ENCODE results near the gene PDE3A. TPM values are rescaled to one million over a fixed set of nuclear protein-coding genes. Genes with fewer than 3 reads are reported as not detected.

PDE3A gene
- total RNA-seq, 1 donor: 16.2 TPM

DNA sequence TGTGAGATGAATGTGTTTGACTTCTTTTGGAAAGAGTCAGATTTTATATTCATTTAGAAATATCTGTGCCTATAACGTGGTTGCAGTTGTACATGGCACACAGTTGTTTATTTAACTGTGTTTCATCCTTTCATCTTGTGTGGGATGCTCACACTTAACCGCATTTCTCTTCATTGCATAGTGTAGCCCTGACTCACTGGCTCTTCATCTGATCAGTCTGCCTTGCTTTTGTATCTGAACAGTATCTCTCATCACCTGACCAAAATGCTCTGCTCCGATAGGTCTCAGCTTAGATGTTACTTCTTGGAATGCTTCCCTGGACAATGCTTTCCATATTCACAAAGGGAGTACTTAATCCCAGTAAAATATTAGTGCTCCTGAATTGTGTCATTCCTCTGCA lies 83.4 kb downstream of the PDE3A start:
- DNase-seq (ENCODE audit: low read depth): no peak
- TF ChIP-seq, protein P1, sequence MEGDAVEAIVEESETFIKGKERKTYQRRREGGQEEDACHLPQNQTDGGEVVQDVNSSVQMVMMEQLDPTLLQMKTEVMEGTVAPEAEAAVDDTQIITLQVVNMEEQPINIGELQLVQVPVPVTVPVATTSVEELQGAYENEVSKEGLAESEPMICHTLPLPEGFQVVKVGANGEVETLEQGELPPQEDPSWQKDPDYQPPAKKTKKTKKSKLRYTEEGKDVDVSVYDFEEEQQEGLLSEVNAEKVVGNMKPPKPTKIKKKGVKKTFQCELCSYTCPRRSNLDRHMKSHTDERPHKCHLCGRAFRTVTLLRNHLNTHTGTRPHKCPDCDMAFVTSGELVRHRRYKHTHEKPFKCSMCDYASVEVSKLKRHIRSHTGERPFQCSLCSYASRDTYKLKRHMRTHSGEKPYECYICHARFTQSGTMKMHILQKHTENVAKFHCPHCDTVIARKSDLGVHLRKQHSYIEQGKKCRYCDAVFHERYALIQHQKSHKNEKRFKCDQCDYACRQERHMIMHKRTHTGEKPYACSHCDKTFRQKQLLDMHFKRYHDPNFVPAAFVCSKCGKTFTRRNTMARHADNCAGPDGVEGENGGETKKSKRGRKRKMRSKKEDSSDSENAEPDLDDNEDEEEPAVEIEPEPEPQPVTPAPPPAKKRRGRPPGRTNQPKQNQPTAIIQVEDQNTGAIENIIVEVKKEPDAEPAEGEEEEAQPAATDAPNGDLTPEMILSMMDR (IDR thresholded peaks at IDR 0.05; ENCODE audit: insufficient read depth, low read length): no peak
- H3K4me3 ChIP-seq (ENCODE audit: low read depth, low read length): no peak overlapping the region

DNA sequence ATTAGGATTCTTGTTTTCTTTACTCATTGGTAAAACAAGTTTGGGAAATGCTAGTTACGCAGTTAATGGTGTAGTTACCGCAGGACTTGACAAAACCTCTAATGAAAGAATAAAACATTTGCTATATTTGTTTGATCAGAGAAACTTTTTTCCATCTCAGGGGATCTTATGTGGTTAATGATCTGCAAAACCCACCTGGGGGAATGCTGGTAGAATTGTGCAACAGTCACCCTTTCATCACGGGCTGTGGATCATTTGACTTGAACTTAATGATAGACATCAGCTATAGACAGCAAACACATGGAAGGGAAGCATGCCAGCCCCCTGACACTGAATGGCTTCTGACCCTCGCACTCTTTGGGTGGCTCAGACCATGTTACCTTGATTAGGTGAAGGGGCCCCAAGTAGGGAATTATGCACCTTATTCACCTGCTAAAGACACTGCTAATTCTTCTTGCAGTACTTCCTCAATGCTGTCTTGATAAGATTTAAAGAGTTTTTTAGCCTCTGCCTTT lies 84.2 kb downstream of the PDE3A start:
- no peak for DNase-seq (ENCODE audit: low read depth)
- H3K4me3 ChIP-seq (ENCODE audit: low read depth, low read length): no peak overlapping the region
- TF ChIP-seq, protein P1 (IDR thresholded peaks at IDR 0.05; ENCODE audit: insufficient read depth, low read length): no peak

DNA sequence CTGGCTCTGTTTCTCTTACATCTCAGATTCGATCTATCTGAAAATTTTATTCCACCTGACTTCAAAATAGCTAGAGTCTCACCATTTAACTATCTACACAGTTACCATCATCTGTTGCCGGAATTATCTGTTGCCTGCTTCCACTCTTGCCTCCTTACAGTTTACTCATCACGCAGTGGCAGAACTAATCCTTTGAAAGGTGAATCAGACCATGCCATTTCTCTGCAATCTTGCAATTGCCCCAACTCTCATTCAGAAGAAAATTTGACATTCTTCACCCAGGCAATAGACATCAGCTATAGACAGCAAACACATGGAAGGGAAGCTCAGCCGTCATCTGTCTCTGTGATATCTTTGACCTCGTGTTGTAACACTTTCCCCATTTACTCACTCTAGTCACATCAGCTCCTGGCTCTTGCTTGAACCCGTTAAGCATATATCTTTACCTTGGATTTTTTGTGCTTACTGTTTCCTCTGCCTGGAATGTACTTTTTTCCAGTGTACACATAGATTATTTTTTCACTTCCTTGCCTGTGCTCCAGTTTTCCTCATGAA lies 85.5 kb downstream of the PDE3A start:
- TF ChIP-seq, protein P1 (IDR thresholded peaks at IDR 0.05; ENCODE audit: insufficient read depth, low read length): no peak
- DNase-seq (ENCODE audit: low read depth): no peak

DNA sequence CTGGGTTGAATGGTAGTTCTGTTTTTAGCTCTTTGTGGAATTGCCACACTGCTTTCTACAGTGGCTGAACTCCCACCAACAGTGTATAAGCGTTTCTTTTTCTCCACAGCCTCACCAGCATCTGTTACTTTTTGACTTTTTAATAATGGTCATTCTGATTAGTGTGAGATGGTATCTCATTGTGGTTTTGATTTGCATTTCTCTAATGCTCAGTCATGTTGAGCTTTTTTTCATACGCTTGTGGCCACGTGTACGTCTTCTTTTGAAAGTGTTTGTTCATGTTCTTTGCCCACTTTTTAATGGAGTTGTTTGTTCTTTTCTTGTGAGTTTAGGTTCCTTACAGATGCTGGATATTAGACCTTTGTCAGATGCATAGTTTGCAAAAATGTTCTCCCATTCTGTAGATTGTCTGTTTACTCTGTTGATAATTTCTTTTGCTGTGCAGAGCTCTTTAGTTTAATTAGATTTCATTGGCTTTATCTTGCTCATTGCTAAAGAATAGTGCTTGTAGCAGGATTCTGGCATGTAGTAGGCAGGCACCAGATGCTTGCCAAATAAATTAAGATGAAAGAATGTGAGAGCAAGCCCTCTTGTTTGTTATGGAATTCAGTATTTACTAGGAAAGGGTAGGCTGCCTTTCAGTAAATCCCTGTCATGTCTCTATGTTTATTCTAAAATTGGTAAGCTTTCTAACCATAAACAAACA lies 86.8 kb downstream of the PDE3A start:
- TF ChIP-seq, protein P1 (IDR thresholded peaks at IDR 0.05; ENCODE audit: insufficient read depth, low read length): no peak
- no peak for DNase-seq (ENCODE audit: low read depth)
- H3K4me3 ChIP-seq (ENCODE audit: low read depth, low read length): no peak overlapping the region

More for the DNA sequence above, 85.5 kb downstream of the PDE3A start:
- H3K4me3 ChIP-seq (ENCODE audit: low read depth, low read length): no peak overlapping the region

DNA sequence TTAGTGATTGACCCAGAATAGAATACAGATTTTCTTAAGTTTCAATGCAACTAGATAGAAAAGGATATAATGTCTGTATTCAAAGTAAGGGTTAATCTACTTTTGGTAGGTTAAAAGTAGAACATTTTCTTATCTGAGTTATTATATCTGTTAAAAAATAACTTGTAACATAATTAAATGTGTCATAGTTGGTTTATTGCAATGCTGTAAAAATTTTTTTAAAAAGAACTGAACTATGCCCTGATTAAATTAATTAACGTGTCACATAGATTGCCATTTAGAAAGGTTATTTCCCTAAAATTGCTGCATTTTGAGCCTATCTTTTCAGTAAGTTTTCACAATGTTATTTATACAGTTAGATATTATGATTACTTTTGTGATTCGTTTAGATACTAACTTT lies 89.2 kb downstream of the PDE3A start:
- no peak for DNase-seq (ENCODE audit: low read depth)
- H3K4me3 ChIP-seq (ENCODE audit: low read depth, low read length): no peak overlapping the region
- TF ChIP-seq, protein P1 (IDR thresholded peaks at IDR 0.05; ENCODE audit: insufficient read depth, low read length): no peak

DNA sequence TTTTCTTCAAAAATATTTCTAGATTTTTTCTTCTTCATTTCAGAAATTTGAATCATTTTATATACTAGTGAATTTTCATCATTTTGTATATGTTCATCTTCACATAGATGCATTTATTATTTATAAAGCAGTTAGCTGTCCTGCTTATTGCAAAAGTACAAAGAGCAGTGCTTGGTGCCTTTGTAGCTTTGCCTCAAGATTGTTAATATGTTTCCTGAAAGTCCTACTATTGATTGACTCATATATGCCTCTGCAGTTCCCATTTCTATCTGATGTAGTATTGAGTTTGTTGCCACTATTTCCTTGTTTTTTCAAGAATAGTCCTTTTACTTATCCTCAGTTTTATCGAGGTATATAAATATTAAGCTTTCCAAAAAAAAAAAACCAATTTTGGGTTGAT lies 89.7 kb downstream of the PDE3A start:
- H3K4me3 ChIP-seq (ENCODE audit: low read depth, low read length): no peak overlapping the region
- TF ChIP-seq, protein P1 (IDR thresholded peaks at IDR 0.05; ENCODE audit: insufficient read depth, low read length): no peak
- no peak for DNase-seq (ENCODE audit: low read depth)

Data from fibroblast of the aortic adventitia (primary cell).